ENCODE data around the gene MYOM3.

Gene MYOM3

DNA sequence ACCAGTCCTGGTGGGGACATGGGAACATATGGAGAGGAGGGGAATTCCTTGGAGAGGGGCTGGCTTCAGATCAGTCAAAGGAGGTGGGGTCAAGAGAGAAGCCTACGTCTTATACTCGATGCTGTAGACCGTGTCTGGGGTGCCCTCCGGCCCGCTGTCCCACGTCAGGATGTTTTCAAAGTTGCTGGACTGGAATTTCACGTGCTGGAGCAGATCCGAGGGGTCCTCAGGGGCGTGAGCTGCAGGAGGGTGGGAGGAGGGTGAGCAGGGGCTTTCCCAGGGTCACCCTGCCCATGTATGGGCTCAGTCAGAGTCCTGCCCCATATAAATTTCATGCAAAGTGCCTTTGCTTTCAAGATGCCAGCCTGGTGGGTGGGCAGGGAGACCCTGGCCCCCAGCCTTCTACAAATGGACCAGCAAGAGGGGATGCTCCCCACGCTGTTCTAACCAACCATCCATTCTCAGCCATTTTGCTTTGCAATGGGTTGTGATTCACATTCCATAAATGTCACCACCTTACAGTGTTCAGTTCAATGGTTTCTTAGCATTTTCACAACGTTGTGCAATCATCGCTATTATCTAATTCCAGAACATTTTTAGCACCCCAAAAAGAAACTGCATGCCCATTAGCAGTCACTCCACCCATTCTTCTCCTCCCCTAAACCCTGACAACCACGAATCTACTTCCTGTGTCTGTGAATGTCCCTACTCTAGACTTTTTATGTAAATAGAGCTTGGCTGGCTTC, 26.7 kb upstream of the MYOM3 start:
- no peak for DNase-seq

DNA sequence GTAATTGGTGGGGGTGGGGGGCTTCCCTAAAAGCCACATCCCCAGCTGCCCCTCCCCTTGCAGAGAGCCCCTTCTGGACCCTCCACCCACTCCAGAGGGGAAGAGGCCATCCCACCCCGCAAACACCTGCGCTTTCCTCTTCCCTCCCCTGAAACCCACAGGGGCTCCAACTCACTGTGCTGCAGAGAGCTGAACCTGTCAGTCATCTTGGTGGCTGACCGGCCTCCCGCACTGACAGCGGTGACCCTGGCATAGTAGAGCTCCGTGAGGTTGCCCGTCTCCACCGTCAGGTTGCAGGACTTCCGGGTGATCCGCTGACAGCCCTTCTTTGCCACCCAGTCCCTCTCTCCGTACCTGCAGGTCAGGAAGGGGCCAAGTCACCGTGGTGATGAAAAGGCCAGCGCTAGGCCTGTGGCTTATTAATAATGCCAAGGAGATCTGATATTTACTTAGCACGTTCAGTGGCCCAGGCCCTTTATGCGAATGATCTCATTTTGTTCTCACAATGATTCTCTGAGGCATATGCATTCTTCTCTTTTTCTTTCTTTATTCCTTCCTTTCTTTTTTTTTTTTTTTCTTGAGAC, 25.1 kb upstream of the MYOM3 start:
- DNase-seq = no peak

DNA sequence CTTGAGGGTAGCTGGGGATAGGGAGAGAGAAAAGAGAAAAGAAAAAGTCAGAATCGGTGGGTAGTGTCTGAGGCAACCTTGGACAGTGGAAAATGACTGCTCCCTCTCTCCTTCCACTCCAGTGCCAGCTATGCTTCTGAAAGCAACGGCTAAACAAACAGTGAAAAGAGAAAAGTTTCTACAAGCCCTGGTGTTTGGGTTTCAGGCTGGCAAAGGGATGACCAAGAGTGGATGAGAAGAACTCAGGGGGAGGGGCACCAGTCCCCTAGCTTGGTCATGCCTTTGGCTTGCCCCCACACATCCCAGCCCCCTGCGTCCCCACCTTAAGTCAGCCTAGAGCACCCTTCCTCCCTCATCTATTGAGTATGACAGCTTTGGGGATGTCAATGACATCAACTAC, 22.4 kb upstream of the MYOM3 start:
- no peak for DNase-seq

DNA sequence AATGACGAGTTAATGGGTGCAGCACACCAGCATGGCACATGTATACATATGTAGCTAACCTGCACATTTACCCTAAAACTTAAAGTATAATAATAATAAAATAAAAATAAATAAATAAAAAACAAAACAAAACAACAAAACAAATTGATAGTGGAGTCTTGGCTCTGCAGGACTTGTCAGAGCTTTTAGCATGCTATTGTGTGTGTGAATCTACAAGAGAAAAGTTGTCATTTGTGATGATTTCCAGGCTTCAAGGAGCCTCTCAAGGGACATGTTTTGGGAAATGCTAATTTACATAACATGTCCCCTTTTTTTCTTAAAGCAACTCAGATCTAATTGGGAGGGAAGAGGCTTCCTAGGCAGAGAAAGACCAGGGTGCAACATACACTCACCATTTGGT, 21.9 kb upstream of the MYOM3 start:
- DNase-seq = no peak

DNA sequence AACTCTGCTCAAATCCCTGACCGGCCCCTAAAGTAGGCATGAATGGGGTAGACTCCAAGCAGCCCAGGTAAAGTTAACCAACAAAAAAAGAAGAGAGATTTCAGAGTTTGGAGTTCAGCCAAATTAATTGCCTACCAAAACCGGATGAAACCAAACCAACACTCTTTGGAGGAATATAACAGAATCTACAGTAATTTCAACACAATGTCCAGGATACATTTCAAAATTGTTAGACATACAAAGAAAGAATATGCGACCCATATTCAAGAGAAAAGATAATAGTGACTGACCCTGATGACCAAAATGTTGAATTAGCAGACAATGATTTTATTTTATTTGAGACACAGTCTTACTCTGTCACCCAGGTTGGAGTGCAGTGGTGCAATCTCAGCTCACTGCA, 18.4 kb upstream of the MYOM3 start:
- DNase-seq = no peak

DNA sequence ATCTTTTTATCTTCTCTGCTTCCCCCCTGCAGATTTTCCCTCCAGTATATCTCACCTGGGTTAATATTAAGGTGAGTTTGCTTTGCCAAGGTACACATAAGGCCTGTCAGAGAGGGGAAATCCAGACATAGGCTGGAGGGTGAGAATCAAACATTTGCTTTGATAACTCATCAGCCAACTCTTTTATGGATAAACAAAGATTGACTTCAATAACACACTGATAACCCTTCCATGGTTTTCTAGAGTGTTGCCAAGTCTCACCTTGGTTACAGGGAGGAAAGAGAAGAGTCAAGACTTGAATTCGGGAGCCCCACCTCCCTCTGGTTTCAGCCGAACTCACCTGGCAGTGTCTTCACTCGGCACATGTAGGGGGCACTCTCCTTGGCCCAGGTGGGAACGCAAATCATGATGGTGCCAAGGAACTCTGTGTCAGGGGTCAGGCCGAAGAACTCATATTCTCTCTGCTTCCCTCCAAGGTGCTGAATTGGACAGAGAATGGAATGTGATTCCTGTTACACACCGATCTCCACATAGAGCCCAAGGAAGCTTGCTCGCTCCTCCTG, 15.9 kb upstream of the MYOM3 start:
- no peak for DNase-seq

DNA sequence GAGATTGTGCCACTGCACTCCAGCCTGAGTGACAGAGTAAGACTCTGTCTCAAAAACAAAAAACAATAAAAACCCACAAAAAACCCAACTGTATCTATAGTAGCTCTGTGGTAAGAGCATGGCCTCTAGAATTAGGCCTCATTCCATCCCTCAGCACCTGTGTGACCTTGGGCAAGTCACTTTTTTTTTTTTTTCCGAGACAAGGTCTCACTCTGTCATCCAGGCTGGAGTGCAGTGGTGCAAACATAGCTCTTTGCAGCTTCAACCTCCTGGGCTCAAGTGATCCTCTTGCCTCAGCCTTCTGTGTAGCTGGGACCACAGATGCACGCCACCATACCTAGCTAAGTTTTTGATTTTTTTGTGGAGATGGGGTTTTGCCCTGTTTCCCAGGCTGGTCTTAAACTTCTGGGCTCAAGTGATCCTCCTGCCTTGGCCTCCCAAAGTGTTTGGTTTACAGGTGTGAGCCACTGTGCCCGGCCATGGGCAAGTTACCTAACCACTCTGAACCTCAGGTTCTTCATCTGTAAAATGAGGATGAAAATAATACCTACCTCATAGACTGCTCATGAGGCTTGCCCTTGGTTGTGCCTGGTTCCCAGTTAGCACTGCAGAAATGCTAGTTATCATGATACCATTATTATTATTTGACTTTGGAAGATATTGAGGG, 15.3 kb upstream of the MYOM3 start:
- no peak for DNase-seq

DNA sequence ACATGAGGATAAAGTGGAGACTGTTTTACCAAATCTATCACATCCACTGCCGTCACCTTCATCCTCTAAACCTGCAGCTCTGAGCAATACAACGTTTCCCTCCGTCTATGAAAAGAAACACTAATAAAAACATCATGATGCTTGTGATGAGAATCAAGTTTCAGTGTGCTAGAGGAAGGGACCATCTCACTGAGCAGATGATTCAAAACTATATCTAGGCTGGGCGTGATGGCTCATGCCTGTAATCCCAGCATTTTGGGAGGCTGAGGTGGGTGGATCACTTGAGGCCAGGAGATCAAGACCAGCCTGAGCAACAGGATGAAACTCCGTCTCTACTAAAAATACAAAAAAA, 14.7 kb upstream of the MYOM3 start:
- no peak for DNase-seq

DNA sequence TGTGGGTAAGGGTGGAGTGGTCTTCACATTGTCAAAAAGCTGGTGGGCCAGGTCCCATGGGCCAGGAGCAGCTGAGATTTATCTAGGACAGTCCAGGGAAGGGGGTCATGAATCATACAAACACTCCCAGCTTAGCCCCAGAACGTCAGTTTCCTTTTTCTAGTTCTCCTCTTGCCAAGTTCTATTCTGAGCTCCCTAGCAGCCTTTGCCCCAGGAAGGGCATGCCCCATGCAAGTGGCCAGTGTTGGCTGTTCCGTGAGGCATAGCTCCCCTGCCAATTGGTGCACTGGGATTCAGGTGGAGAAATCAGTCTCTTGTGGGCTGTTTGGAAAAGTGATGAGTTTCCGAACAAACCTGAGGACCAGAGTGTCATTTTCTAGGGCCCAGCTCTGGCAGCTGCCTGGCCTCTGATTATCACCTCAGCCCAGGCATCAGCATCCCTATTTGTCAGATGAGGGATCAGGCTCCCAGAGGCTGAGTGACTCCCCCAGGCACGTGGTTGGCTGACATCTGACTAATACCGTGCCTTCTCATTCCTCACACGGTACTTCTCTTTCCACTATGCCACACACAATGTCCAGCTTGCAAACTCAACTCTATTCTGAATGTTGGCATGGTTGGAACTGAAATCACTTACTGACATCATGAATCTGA, 14.2 kb upstream of the MYOM3 start:
- no peak for DNase-seq

DNA sequence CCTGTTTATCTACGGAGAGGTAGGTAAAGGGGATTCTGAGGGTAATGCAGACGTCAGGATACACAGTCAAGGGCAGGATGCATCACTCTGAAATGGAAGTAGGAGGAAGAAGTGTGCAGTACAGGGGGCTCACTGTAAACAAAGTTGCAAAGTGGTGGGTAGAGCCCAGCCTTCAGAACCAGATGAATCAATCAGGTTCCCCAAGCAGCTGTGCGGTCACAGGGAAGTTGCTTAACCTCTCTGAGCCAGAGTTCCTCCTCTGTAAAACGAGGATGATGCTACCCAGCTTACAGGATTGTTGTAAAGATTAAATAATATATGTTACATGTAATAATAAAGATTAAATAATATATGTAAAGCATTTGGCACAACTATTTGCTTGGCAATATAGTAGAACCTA, 13.5 kb upstream of the MYOM3 start:
- no peak for DNase-seq

DNA sequence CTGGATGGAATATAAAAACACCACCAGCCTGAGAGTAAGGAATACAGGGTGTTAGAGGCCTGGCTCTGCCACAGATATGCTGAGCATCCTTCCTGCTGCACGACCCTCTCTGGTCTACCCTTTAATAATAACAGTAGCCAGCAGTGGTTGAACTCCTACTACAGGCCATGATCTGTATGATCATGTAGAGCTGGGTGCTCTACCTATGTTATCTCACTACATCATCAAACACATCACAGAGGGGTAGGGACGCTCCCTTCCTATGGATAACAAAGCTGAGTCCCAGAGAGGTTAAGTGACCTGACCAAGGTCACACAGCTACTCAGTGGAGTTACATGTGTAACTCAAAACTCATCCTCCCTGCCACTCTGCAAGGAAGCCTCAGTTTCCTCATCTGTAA, 13.0 kb upstream of the MYOM3 start:
- no peak for DNase-seq

DNA sequence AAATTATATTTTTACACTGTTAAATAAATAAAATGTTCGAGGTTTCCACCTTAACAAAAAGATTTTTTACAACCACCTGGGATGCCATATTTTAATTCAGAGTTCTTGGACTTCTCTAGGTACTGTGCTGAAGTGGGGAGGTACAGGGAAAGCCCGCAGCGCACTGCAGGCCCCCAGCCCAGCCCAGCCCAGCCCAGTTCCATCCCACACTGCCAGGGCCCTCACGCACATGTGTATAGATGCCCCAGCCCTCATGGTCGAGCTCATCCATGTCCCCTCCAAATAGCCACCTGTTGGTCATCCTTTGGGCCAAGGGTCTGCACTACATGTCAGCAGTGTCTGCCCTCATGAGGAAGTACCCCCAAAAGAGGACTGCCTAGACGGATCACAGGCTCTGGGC, 11.7 kb upstream of the MYOM3 start:
- DNase-seq = no peak

DNA sequence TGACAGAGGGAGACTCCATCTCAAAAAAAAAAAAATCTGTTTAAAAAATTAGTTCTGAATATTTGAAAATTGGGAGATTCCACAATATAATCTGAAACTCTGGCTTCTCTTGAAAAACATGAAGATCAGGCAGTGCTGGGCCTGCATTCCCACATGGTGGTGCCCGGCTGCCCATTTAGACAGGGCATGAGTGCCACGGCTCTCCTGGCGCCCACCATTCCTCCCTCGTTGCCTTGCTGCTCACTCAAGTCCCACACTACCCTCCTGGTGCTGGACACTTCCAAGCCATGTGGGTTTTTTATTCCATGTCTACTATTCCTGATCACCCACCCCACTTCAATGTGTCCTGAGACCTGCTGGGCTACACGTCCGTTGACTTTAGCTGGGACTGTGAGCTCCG, 10.8 kb upstream of the MYOM3 start:
- DNase-seq = no peak

DNA sequence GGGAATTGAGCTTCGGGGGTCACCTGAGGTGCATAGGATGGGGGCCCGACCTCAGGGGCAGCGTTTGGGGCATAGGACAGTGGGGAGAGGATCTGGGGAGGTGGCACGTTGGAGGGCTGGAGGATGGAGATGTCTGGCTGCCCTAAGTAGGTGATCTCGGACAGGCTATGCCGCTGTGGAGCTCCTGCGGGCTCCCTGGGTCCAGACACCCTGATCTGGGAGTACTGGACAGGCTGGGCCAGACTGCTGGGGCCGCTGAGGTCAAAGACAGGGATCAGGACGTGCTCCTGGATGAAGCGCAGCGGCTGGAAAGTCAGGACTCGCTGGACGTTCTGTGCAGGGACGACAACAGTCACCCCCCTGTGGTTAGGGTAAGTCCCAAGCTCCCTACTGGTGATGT, 9.5 kb upstream of the MYOM3 start:
- no peak for DNase-seq

DNA sequence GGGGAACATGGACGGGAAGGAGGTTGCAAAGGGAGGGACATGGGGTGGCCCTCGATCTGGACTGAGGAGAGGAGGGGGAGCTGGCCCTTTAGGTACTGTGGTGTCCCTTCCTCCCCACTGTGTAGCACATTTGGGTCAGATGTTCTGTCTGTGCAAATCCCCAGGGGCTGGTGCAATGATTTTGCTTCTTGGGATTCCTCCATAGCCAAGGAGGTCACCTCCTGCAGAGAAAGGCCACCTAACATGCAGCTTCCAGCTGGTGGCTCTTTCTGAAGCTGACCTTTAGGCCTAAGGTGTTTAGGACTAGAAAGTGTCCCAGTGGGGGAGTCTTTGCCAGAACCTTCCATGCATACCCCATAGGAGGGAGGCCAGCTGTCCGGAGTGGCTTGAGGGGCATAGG, 9.0 kb upstream of the MYOM3 start:
- DNase-seq = no peak

DNA sequence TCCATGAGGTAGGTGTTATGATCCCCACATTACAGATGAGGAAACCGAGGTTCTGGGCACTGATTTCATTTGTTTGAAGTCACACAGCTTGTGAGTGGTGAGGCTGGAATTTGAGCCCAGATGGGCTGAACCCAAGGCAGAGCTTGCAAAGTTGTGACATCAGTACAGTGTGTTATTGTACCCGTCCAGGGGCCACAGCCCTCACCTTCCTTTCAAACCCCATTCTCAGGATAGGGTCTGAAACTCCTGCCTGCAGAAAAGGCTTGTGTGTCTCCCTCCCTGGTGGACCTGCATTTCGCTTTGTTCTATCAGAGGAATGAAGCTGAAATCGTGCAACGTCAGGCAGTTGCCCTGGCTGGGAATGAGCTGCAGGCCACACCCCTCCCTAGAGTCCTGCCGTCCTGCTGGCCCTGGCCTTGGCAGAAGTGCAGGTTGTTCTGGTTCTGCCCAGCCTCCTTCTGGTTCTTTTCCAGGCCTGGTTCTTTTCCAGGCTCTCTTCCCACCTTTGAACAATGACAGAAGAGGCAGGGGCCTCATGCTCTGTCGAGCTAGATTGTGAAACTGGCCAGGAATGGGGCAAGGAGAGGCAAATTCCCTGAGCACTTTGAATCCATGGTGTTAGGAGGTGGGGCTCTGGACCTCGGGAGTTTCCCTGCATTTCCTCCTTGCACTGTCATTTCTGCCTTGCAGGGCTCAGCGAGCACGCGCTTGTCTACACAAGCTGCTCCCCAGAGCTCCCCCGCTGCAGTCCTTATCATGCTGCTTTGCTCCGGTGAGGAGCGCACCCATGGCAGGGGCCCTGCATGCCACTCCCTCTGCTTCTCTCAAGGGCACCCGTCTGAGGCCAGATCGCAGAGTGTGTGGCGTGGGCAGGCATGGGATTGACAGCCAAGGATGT, 8.2 kb upstream of the MYOM3 start:
- peak; percentile 79 for DNase-seq

DNA sequence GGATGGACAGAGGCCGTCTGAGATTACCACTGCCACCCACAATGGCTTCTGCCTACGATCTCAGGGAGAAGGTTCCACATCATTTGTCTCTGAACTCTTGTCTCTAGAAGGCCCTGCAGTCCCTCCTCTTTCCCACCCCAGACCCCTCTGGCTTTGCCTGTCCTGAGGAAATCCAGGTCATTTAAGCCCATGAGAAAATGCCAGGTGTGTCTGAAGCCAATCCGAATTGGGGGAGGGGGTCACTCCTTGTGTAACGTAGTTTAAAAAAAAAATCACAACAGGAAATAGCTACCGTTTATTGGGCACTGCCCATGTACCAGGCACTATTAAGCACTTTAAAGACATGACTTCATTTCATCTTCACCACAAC, 7.5 kb upstream of the MYOM3 start:
- DNase-seq = no peak

DNA sequence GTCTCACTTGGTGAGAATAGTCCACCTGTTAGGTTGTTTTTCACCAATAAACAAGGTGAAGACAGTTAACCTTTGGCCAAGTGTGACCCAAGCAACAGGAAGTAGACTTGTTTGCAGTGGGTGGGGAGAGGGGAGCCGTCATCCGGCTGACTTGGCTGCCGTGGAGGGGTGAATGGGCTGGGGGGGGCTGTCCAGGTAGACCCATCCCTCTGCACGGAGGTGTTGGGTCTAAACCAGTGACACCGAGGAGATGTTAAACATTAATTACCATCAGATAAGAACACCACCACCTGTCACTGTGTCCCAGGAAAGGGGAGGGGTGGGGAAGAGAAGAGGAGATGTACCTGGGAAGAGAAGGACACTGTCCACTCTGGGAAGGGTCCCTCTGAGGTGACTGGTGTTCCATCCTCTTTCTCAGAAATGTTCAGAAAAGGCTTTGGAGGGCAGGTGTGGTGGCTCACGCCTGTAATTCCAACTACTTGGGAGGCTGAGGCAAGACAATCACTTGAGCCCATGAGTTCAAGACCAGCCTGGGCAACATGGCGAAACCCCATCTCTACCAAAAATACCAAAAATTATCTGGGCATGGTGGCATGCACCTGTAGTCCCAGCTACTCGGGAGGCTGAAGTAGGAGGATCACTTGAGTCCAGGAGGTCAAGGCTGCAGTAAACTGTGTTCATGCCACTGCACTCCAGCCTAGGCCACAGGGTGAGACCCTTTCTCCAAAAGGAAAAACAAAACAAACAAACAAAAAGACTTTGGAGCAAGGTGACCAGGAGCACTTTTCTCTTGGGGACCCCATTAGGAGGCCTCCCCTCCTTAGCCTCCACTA, 6.7 kb upstream of the MYOM3 start:
- no peak for DNase-seq

DNA sequence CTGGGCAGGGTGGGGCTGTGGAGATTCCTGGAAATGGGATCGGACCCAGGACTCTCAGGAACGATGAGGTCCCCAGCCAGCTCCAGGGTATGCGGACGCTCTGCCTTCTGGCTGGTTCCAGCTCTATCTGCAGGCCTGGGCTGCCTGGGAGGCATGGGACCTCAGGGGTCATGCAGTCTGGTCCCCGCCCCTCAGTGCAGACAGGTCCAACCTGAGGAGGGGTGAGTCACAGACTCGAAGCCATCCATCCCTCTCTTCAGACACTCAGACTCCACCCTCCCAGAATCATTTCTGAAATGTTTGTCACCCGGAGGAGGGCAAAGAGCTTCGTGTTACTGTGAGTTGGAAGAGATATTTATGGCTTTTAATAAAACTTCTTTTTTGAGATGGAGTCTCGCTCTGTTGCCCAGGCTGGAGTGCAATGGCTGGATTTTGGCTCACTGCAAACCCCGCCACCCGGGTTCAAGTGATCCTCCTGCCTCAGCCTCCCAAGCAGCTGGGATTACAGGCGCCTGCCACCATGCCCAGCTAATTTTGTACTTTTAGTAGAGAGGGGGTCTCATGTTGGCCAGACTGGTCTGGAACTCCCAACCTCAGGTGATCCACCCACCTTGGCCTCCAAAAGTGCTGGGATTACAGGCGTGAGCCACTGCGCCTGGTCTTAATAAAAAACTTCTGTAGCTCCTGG, 5.9 kb upstream of the MYOM3 start:
- DNase-seq = peak; percentile 60

DNA sequence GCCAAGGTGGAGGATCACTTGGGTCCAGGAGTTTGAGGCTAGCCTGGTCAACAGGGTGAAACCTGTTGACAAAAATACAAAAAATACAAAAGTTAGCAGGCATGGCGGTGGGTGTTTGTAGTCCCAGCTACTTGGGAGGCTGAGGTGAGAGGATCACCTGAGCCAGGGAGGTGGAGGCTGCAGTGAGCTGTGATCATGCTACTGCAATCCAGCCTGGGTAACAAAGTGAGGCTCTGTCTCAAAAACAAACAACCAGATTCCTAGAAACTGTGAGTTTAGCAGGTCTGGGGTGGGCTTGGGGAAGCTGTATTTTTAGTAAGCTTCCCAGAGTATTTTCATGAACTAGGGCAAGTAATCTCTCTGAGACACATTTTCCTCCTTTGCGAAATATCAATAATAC, 5.2 kb upstream of the MYOM3 start:
- DNase-seq = no peak

DNA sequence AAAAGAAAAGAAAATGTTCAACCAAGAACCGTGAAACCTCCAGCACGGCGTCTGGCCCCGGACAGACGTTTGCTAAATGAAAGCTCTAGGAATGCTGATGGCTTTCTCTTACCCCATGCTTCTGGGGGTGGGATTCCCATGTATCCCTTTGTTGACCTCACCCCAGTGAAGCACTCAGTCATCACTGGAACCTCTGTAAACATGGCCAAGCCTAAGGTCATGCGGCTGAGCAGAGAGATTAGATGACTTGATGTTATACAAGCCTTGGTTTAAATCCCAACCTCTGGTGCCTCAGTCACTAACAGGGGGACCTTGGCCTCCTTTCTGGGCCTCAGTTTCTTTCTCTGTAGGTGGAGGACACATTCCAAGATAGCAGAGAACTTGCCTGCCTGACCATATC, 2.8 kb upstream of the MYOM3 start:
- no peak for DNase-seq
